ENCODE measurements around the gene KRTAP3-3. TPM values are rescaled to one million over a fixed set of nuclear protein-coding genes. Genes with fewer than 3 reads are reported as not detected.

Gene KRTAP3-3
- total and polyA plus RNA-seq, 2 of the 8 experiments (the other 6 are each of a cell fraction or from before 2014, with no cell fraction given), result not detected

GRCh38 chr17:40951011-40951622 lies 42.8 kb downstream of the KRTAP3-3 start (continued):
- TF ChIP-seq FOSL1 (IDR thresholded peaks at IDR 0.05; ENCODE audit: insufficient read depth, low read depth, low read length) (no peak), CREB1 (IDR thresholded peaks at IDR 0.05) (no peak), TBP (IDR thresholded peaks at IDR 0.05; ENCODE audit: low read depth, low read length) (no peak), CTBP2 (IDR thresholded peaks at IDR 0.05; ENCODE audit: borderline replicate concordance, insufficient read depth, insufficient read length, low read length) (no peak)
